IPS-11a (cell line): ENCODE measurements around the gene OTP.

Experiments
- H3K4me3 ChIP-seq: one replicate; pipeline ENCODE4 v1.5.1; 2013; ENCODE audit warnings: low read depth, low read length, control low read depth

Gene OTP

GRCh38 chr5:77637998-77638762 lies at the start of gene OTP:
OTP (minus strand) TSS chr5:77638713; CDS start chr5:77638549, 164 bp downstream.
- H3K4me3 ChIP-seq, result no peak within 1 kb of the TSS

DNA sequence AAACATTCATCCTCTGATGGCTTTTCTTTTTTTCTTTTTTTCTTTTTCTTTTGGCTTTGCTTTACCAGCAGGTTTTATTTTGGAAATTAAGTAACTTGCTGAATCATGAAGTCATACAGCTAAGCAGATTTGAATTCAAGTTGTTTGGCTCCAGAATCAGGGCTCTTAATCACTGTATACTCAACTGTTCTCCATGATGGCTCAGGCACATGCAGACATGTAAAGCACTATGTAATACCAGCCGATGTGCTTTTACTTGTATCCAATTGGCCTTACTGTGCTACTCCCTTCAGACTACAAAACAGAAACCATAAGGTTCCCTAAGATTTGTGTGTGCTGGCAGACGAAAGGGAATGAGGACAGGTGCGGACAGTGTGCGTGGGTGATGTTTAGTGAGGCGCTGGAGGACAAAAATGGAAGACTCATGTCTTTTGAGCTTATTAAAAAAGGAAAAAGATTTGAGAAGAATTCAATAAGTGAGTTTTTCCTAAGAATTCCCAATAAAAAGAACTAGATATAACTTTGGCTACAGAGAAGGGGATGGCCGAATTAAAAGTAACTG lies 44.7 kb upstream of the OTP start:
- H3K4me3 ChIP-seq, result no peak overlapping the region

DNA sequence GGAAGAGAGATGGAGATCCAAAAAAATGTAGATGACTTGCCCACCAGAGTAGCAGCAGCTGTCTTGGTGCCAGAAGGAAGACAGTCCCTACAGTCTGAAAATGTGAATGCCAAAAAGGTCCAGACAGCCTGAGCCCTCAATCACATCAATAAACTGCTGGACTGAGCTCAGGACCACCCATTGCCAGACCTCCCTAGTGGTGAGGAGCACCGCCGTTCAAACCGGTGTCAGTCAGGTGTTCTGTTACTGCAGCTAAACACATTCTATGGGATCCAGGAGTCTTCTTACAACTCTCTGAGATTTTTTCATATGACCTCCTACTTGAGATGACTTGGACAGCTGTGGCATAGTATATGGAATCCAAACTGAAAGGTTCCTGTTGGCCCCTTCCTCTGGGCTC lies 32.0 kb upstream of the OTP start:
- no peak overlapping the region for H3K4me3 ChIP-seq

DNA sequence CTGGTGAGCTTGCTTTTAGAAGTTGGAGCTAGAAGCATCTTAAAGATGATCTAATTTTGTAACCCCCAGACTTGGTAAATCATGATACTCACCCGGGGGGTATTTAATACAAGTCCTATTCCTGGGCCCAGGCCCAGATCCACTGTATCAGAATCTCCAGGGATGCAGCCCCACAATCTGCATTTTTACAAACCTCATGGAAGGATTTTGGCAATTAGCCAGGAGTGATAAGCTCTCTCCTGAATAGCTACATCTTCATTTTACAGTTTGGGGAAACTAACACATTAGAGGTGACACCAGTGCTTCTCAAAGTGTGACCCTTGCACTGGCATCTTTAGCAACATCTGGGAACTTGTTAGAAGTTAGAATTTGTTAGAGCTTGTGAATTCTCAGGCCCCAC lies 31.2 kb upstream of the OTP start:
- H3K4me3 ChIP-seq, result no peak overlapping the region

- H3K4me3 ChIP-seq, result no peak overlapping the region
Observed at GRCh38 chr5:77663090-77663863, 24.8 kb upstream of the OTP start.

DNA sequence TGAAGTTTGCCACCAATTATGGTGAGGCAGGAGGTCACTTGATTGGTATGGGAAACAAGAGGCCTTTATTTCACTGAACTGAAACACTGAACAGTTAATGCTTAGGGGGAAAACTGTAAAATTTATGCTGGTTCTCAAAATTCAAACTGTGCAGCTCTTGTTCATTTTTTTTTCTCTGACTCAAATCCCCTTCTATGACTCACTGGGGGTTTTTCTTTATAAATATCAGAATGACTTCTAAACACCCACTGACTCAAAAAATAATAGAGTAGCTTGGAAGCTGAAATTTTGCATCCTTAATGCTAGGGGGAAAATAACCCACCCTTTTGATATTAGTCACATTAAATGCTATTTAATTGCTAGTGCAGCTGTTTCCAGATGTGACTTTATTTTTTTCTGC lies 24.1 kb upstream of the OTP start:
- no peak overlapping the region for H3K4me3 ChIP-seq

DNA sequence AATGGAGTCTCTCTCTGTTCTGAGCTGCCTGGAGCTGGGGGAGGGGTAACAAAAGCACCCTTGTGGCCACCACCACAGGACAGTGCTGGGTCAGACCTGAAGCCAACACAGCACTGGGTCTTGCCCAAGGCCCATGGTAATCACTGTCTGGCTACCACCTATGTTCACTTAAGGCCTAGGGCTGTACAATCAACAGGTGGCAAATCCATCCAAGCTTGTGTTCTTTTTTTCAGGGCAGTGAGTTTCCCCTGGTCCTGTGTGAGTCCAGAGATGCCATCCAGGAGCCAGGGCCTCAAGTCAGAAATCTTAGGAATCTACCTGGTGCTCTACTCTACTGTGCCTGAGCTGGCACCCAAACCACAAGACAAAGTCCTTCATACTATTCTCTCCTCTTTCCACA lies 20.1 kb upstream of the OTP start:
- H3K4me3 ChIP-seq, result no peak overlapping the region

GRCh38 chr5:77651343-77651742 lies 12.8 kb upstream of the OTP start:
- H3K4me3 ChIP-seq, result no peak overlapping the region

GRCh38 chr5:77650686-77651085 lies 12.2 kb upstream of the OTP start:
- no peak overlapping the region for H3K4me3 ChIP-seq

- H3K4me3 ChIP-seq, result no peak overlapping the region
Observed at GRCh38 chr5:77649776-77650175, 11.3 kb upstream of the OTP start.

- no peak overlapping the region for H3K4me3 ChIP-seq
Observed at GRCh38 chr5:77645995-77646639, 7.6 kb upstream of the OTP start.

DNA sequence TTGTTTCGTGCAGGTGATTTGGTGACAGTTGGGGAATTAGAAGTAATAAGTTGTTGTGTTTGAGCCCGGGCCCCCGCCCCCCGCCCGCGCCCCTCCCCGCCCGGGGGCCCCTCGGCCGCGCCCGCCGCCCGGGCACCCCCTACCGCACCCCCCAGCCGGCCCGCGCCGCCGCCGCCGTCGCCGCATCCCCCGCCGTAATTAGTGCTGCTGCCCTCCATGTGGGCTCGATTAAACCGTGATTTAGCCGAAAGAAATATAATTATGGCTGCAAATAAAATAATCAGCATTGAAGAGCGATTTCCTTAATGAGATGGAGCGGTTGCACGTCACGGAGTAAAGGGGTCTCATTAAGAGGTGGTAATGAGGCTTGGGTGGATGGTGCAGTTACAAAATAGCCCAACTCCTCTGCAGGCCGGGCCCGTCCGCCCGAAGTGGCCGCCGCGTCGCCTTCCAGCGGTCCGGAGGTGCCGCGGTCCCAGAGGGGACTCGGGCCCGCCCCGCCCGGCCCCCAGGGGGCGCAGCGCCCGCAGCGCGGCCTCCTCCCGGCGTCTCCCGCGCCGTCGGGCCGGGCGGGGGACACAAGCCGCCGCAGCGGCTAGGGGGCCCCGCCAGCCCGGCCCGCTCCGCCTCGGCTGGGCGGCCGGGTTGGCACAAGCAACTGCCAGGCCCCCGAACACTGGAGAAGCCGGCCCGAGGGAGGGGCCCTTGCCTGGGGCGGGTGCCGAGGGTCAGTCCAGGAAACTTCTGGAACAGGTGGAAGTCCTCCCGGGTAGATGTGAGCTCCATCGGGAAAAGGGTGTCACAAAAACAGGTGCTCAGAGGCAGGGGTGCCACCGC lies 6.9 kb upstream of the OTP start:
- no peak overlapping the region for H3K4me3 ChIP-seq

- no peak overlapping the region for H3K4me3 ChIP-seq
Observed at GRCh38 chr5:77644371-77645157, 6.1 kb upstream of the OTP start.

- no peak overlapping the region for H3K4me3 ChIP-seq
Observed at GRCh38 chr5:77643654-77644370, 5.3 kb upstream of the OTP start.

- H3K4me3 ChIP-seq, result no peak overlapping the region
Observed at GRCh38 chr5:77642738-77643653, 4.5 kb upstream of the OTP start.

GRCh38 chr5:77641963-77642737 lies 3.6 kb upstream of the OTP start:
- no peak overlapping the region for H3K4me3 ChIP-seq

DNA sequence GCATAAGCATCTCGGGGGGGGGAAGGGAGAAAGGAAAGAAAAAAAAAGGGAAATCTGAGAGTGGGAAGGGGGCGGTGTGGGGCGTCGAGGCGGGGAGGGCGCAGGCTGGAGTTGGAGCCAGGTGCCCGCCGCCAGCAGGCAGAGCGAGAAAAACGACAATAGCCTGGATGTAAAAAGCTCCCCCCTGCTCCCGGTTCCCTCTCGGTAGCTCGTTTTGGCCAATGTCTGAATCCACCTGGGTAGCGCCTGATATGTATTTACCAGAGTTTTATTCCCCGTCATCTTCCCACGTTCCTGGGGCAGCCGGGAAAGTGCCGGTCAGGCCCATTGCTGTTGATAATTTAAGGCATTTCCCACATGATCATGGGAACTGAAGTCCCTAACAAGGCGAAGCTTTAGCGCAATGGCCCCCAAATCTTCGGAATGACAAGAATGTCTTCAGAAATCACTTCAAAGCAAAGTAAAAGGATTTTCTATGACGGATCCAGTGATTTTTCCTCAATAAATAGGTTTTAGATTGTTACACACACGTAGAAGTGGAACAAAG lies 3.0 kb upstream of the OTP start:
- H3K4me3 ChIP-seq, result no peak overlapping the region
